Stimulated activated CD8-positive, alpha-beta memory T cell treated with anti-CD3 and anti-CD28 coated beads, Interleukin-12 subunit alpha, Interleukin-12 subunit beta, amount 100 ng/mL, for 24 hours (primary cell): ENCODE results near the gene SLC2A2.

ENCODE experiments used
- DNase-seq: peaks from one replicate; pipeline ENCODE4 v3.0.0-alpha.2; 2020; ENCODE audit errors: extremely low read depth

Gene SLC2A2

GRCh38 chr3:171026597-171027293, at the start of gene SLC2A2:
TSS of gene SLC2A2 (minus strand) at chr3:171026720. CDS start at chr3:171026670, 50 bp downstream.
- no peak for DNase-seq

DNA sequence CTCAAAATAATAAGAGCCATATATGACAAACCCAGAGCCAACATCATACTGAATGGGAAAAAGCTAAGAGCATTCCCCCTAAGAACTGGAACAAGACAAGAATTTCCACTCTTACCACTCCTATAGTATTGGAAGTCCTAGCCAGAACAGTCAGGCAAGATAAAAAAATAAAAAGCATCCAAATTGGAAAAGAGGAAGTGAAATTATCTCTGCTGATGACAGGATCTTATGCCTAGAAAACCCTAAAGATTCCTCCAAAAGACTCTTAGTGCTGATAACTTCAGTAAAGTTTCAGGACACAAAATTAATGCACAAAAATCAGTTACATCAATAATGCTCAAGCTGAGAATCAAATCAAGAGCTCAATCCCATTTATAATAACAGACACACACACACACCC, 45.9 kb upstream of the SLC2A2 start:
- DNase-seq = no peak

- no peak for DNase-seq
These were observed 42.1 kb upstream of the SLC2A2 start for GRCh38 chr3:171068658-171069057.

DNA sequence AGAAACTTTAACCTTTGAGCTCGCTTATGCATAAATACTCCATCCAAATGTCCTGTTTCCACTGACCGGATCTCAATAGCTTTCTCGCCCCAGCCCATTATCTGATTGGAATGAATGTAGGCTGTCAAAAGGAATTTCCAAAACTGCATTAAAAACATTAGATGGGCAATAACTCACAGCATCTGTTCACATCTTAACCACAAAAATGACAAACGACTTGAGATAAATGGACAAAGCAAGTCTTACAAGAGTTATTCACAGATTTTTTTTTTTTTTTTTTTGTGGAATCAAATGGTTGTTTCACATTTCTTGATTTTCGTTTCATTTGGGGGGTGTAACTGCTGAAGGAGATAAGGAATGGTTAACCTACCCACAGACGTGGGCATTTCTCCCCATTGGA, 39.7 kb upstream of the SLC2A2 start:
- DNase-seq = no peak

- no peak for DNase-seq
These were observed 39.2 kb upstream of the SLC2A2 start for GRCh38 chr3:171065732-171066131.

DNA sequence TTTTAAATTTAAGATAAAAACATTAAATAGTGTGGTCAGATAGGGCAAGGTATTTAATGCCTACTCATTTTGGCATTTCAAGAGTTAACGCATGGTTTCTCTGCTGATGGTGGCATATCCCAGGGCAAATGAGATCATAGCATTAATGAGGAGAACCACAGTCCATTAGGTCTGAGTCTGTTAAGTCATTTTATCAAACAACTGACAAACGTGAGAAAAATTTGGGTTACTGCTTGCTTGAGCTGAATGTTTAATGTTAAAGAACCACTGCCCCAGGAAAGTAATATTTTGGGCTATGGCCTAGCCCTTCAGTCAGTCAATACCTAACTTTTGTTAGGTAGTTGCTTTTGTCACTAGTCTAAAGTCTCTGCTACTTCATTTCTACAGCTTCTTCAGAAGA, 37.9 kb upstream of the SLC2A2 start:
- no peak for DNase-seq

GRCh38 chr3:171061749-171062148, 35.2 kb upstream of the SLC2A2 start:
- DNase-seq = no peak

DNA sequence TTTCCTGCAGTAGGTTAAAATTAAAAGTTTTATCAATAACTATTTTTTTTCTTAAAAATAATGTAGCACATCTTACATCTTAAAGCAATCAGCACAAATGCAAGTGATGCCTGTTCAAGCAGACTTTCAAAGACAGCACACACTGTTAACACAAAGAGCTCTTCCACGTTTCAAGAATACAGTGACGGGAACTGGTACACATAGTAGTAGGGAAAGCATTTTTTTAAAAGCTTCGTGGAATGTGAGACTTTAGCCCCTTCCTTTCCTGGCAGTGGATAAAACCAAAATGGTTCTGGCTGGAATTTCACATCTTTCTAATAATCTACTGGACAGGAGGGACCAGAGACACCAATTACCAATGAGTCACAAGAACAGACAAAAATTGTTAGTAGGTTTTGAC, 33.5 kb upstream of the SLC2A2 start:
- no peak for DNase-seq

GRCh38 chr3:171058873-171059603, 32.5 kb upstream of the SLC2A2 start:
- DNase-seq = no peak

GRCh38 chr3:171058058-171058457, 31.5 kb upstream of the SLC2A2 start:
- no peak for DNase-seq

DNA sequence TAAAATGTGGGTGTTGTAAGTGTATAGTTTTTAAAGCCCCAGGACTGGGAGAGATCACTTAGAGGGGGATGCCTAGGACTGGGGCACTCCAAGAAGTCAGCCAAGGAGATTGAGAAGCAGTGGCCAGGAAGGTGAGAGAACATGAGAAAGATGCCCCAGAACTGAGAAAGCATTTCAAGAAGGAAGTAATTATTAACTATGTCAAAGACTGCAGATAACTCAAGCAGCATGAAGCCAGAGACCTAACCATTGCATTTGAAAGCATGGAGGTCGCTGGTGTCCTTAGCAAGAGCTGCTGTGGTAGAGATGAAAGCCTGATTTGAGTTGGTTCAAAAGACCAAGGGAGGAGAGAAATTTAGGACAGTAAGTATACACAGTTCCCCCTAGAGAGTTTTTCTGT, 30.6 kb upstream of the SLC2A2 start:
- DNase-seq = no peak

DNA sequence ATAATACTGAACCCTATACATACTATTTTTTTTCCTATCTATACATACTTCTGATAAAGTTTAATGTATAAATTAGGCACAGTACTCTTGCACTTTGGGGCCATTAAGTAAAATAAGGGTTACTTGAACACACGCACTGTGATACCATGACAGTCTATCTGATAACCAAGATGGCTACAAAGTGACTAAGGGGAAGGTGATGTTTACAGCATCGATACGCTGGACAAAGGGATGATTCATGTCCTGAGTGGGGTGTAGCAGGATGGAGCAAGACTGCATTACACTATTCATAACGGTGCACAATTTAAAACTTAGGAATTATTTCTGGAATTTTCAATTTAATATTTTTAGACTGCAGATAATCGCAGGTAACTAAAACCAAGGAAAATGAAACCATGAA, 30.0 kb upstream of the SLC2A2 start:
- no peak for DNase-seq

DNA sequence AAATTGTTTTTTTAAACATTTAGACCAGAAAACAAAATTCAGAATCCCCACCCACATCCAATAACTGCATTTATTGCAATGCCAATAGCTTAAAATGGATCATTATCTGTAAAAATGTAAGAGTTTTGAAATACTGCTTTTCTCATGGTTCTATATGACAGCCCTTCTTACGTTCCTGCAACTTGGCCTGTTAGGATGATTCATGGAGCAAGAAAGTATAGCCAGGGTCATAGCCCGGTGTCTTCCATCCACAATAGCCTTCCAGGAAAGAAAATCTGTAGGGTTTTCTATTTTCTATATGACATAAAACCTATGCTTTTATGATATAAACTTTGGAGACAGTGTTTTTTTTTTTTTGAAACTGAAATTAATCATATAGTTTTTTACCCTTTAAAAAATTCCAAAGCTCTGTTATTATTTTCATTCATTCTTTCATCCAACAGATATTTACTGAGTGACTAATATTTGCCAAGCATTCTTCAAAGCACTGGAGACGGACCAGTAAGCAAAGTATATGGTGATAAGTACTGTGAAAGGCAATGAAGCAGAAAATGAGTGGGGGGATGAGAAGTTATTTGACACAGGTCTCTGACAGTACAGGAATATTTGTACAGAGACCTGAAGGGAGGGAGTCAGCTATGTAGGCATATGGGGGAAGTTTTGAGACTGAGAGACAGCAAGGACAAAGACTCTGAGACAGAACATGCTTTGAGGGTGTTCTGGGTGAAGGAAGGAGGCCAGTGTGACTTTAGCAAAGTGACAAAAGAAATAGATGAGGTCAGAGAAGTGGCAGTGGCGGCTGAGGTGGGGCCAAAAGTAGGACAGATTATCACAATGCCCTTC, 29.0 kb upstream of the SLC2A2 start:
- no peak for DNase-seq

DNA sequence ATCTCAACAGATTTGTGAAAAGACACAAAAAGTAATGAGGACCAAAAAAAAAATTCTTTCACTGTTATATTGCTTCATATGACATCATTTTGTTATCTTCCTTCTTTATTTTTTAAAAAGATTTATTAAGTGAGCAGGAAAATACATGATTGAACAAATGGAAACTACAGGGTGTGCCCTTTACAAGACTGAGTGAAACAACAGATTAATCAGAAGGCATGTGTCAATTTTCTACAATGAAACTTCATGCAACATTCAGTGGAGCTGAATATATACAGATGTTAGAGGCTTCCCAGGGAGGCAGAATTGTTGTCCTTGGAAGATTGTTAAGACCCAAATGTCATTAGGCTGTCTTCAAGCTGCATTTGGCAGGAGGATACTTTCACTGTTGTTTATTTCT, 28.4 kb upstream of the SLC2A2 start:
- DNase-seq = no peak

DNA sequence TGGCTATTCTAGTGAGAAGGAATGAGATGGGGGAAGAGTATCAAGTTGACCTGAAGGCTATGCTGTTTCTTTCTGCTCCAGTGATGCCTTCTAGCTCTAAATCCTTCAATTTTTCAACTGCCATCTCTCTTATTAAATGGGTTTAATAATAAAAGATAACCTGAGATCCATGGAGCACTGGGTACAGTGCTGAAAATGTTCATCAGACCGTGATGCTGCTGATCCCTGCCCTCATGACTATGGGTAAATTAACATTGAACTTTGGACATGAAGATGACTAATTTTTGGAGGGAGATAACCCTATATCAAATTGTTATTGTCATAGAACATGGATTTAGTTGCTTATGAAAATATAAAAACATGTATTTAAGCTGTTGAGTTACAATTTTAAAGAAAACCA, 27.7 kb upstream of the SLC2A2 start:
- no peak for DNase-seq

DNA sequence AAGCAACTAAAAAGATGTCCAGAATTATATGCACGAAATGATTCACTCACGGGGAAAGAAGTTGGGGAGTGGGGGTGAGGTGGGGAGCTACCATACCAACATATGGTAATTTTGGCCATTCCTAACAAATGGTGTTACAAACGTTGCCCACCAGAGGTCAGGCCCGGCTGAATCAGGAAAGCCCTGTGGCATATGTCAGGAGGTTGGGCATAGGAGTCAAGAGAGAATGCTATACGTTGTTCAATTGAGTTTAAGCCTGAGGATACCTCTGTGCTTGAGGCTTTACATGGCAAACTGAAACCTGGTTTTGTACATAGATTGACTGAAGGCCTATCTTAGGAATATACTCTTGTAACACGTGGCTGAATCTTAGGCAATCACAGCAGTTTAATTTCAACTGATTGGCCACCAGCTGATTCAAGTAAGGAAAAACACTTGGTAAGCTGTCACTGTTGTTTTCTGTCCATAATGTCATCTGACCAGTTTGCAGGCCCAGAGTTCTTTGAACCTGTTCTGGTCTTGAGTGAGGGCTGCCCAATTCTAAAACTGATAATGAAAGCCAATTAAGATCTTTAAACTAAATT, 23.4 kb upstream of the SLC2A2 start:
- no peak for DNase-seq

DNA sequence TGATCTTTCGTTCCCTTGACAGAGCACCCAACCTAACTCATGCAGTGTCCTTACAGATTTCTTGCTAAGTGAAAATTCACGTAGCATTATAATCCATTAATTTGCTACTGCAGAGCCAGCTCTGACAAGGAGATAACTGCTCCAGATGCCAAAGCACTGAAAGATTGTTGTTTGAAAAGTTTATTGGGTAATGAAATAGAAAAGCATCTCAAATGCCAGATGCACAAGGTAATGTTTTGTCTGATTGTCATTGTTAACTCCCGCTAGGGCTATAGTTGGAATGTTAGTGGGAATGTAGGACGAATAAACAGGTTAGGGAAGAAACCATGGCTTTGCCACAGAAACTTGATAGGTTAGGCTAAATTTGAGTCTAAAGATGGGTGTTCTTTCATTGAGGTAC, 20.2 kb upstream of the SLC2A2 start:
- no peak for DNase-seq

DNA sequence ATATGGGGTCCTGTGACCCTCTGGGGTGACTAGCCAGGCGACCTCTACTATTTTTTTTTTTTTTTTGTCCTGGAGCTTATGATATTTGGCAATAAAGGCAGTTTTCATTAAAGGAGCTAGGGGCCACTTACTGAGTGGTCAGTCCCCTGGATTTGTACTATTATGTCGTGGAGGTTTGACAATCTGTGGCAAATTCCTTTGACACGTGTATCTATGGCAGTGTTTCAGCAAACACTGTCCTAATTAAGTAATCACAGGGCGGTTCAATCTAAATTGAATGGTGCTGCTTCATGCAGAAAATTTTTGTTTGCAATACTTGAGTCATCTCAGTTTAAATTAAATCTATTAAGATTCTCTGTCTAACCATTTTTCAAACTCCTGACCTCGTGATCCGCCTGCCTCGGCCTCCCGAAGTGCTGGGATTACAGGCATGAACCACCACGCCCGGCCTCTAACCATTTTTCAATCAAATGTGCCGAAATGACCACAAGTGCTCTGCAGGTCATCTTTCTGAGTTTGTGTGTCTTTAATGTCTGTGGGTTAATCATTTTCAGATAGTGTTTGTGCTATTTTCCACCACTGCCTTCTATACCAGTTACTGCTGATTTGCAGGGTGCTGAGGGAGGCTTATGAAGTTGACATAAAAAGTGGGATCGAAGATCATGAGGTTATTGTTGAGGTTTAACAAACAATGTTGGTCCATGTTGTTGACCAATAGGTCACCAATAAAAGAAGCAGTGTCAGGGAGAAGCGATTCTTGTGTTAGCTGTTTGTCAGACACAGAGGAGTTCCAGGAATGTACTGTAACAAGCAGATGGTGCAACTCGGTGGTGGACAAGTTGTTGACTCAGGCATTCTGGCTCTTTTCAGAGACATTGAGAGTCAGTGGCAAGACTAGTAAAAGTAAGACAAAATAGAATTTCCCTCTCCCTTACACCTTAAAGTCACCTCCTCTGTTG, 18.6 kb upstream of the SLC2A2 start:
- no peak for DNase-seq

- no peak for DNase-seq
These were observed 17.9 kb upstream of the SLC2A2 start for GRCh38 chr3:171044384-171044783.

DNA sequence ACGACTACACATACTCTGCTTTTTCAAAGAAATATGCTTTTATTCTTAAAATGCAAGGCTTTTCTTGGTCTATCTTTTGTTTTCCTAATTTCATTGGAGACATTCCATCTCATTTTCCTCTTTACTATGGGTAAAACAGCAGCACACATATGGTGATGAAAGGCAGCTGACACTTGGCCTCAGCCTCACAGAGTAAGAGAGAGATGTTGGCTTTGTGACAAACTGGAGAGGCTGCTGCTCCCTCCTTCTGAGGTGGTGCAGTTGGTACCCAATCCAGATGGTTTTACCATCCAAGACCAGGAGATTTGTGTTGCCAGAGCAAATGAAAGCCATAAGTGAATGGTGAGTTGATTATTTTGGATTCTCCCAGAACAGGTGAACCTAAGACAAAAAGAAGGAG, 13.2 kb upstream of the SLC2A2 start:
- DNase-seq = no peak

- DNase-seq = no peak
These were observed 11.8 kb upstream of the SLC2A2 start for GRCh38 chr3:171038342-171038741.
